IMR-90 (cell line): ENCODE results near the gene CDH13. TPM values are rescaled to one million over a fixed set of nuclear protein-coding genes. Genes with fewer than 3 reads are reported as not detected.

Experiments used
- ATAC-seq: fragments of 200-7000 bp; cut with Tn5 transposase; 2 replicates; pipeline ENCODE4 v1.9.1; 2020; ENCODE audit warnings: low read depth, mild to moderate bottlenecking, moderate library complexity
- BruUV-seq: library from RNA; stranded (reverse); fragments of 400-500 nt; replicated peaks from 2 replicates; lab custom pipeline; 2021; lab: Mats Ljungman, UMichigan
- CTCF ChIA-PET: fragments of 300-600 bp; formaldehyde crosslinking; extraction: SDS; loops from one replicate; lab custom pipeline; 2021; ENCODE audit warnings: antibody characterized with exemption; lab: Yijun Ruan, JAX
- POLR2A ChIA-PET: fragments of 300-600 bp; sonication (Branson Sonifier 250); formaldehyde crosslinking; loops from one replicate; lab custom pipeline; 2022; ENCODE audit warnings: antibody characterized with exemption; ENCODE audit not compliant: unreplicated experiment; lab: Charles Lee
- DNase-seq: peaks from one replicate; pipeline ENCODE4 v3.0.0; 2013
- H2AFZ ChIP-seq: replicated peaks from 2 replicates; pipeline ENCODE3; 2013; ENCODE audit warnings: low read length, mild to moderate bottlenecking; ENCODE audit not compliant: poor library complexity
- H2AK5ac ChIP-seq: 2 replicates; pipeline ENCODE4 v1.6.1; 2013; ENCODE audit warnings: low read depth, low read length, inconsistent platforms
- H2AK9ac ChIP-seq: replicated peaks from 2 replicates; pipeline ENCODE3; 2013; ENCODE audit warnings: mild to moderate bottlenecking, low read depth, low read length, moderate library complexity; ENCODE audit not compliant: poor library complexity
- H2BK120ac ChIP-seq: 2 replicates; pipeline ENCODE4 v1.6.1; 2013; ENCODE audit warnings: low read depth, low read length, inconsistent platforms
- H2BK15ac ChIP-seq: 3 replicates; pipeline ENCODE4 v1.6.1; 2013; ENCODE audit warnings: low read depth, low read length, inconsistent platforms
- H2BK20ac ChIP-seq: 2 replicates; pipeline ENCODE4 v1.6.1; 2013; ENCODE audit warnings: low read depth, mild to moderate bottlenecking, inconsistent platforms, low read length, moderate library complexity
- H2BK5ac ChIP-seq: 2 replicates; pipeline ENCODE4 v1.6.1; 2013; ENCODE audit warnings: mild to moderate bottlenecking, low read depth, low read length, inconsistent platforms; ENCODE audit not compliant: poor library complexity, severe bottlenecking
- H3K14ac ChIP-seq: replicated peaks from 2 replicates; pipeline ENCODE4 v1.6.1; 2013; ENCODE audit warnings: low read depth, low read length, inconsistent platforms
- H3K18ac ChIP-seq: 2 replicates; pipeline ENCODE4 v1.6.1; 2013; ENCODE audit warnings: low read depth, low read length, control low read depth
- H3K23ac ChIP-seq: 2 replicates; pipeline ENCODE4 v1.6.1; 2013; ENCODE audit warnings: low read depth, low read length, inconsistent platforms
- H3K27ac ChIP-seq: 2 replicates; pipeline ENCODE4 v1.5.1; 2013; ENCODE audit warnings: mild to moderate bottlenecking, control low read depth, low read length; ENCODE audit not compliant: insufficient read depth
- H3K27me3 ChIP-seq: 2 replicates; pipeline ENCODE4 v1.6.1; 2013; ENCODE audit warnings: low read length; ENCODE audit not compliant: control insufficient read depth, insufficient read depth
- H3K36me3 ChIP-seq: 2 replicates; pipeline ENCODE4 v1.6.1; 2013; ENCODE audit warnings: low read length, mixed read lengths; ENCODE audit not compliant: control insufficient read depth, insufficient read depth
- H3K4ac ChIP-seq: 2 replicates; pipeline ENCODE4 v1.6.1; 2013; ENCODE audit warnings: low read depth, low read length, inconsistent platforms
- H3K4me1 ChIP-seq: 2 replicates; pipeline ENCODE4 v1.6.1; 2013; ENCODE audit warnings: low read length, mixed read lengths; ENCODE audit not compliant: control insufficient read depth, insufficient read depth
- H3K4me2 ChIP-seq: 2 replicates; pipeline ENCODE4 v1.6.1; 2013; ENCODE audit warnings: low read depth, mild to moderate bottlenecking, control low read depth, low read length, moderate library complexity
- H3K4me3 ChIP-seq: 2 replicates; pipeline ENCODE4 v1.5.1; 2013; ENCODE audit warnings: low read depth, mild to moderate bottlenecking, control low read depth, low read length, moderate library complexity; ENCODE audit not compliant: insufficient read depth
- H3K56ac ChIP-seq: 2 replicates; pipeline ENCODE4 v1.6.1; 2013; ENCODE audit warnings: low read length, inconsistent platforms; ENCODE audit not compliant: insufficient read depth; ENCODE audit errors: extremely low read depth
- H3K79me1 ChIP-seq, 2 experiments: 2 replicates each; pipeline ENCODE4 v1.6.1; 2013; ENCODE audit warnings: low read length in 2 of 2, inconsistent platforms in 1 of 2, low read depth in 1 of 2
- H3K9ac ChIP-seq: 2 replicates; pipeline ENCODE4 v1.6.1; 2013; ENCODE audit warnings: low read depth, low read length, control low read depth
- H3K9me1 ChIP-seq: 2 replicates; pipeline ENCODE4 v1.6.1; 2013; ENCODE audit warnings: low read length, inconsistent platforms; ENCODE audit not compliant: insufficient read depth
- H3K9me3 ChIP-seq: 2 replicates; pipeline ENCODE4 v1.6.1; 2013; ENCODE audit warnings: low read length; ENCODE audit not compliant: control insufficient read depth, insufficient read depth
- H4K20me1 ChIP-seq: 2 replicates; pipeline ENCODE4 v1.6.1; 2013; ENCODE audit warnings: low read length, inconsistent platforms; ENCODE audit not compliant: insufficient read depth
- H4K5ac ChIP-seq: 2 replicates; pipeline ENCODE4 v1.6.1; 2013; ENCODE audit warnings: mild to moderate bottlenecking, low read depth, low read length, control low read depth
- H4K8ac ChIP-seq, 2 experiments: 2 replicates each; pipeline ENCODE4 v1.6.1; 2013; ENCODE audit warnings: low read depth in 2 of 2, low read length in 2 of 2, control low read depth in 1 of 2, inconsistent platforms in 1 of 2
- H4K91ac ChIP-seq: 2 replicates; pipeline ENCODE4 v1.6.1; 2013; ENCODE audit warnings: low read depth, low read length, inconsistent platforms; ENCODE audit not compliant: insufficient read depth
- BHLHE40 ChIP-seq: fragments of 150-350 bp; IDR thresholded peaks from 2 replicates; pipeline ENCODE4 v1.6.1; 2016; ENCODE audit warnings: mild to moderate bottlenecking, low read depth, low read length
- CHD1 ChIP-seq: IDR thresholded peaks from 2 replicates; pipeline ENCODE4 v1.6.1; 2012; ENCODE audit warnings: low read depth, low read length, improper control_type of control experiment
- ELK1 ChIP-seq: fragments of 150-350 bp; IDR thresholded peaks from 2 replicates; pipeline ENCODE4 v1.6.1; 2016; ENCODE audit warnings: low read depth, mild to moderate bottlenecking, low read length, moderate library complexity, borderline replicate concordance
- FOS ChIP-seq: fragments of 150-350 bp; IDR thresholded peaks from 2 replicates; pipeline ENCODE4 v1.6.1; 2016; ENCODE audit warnings: low read depth, low read length
- MAZ ChIP-seq: IDR thresholded peaks from 2 replicates; pipeline ENCODE4 v1.6.1; 2012; ENCODE audit warnings: low read depth, mild to moderate bottlenecking, low read length, improper control_type of control experiment, moderate library complexity, borderline replicate concordance
- MXI1 ChIP-seq: IDR thresholded peaks from 2 replicates; pipeline ENCODE4 v1.6.1; 2012; ENCODE audit warnings: low read depth, mild to moderate bottlenecking, low read length, moderate library complexity, borderline replicate concordance
- POLR2A ChIP-seq: IDR thresholded peaks from 2 replicates; pipeline ENCODE4 v1.6.1; 2012; ENCODE audit warnings: mild to moderate bottlenecking, low read depth, low read length
- RAD21 ChIP-seq: IDR thresholded peaks from 2 replicates; pipeline ENCODE4 v1.6.1; 2012; ENCODE audit warnings: low read length, improper control_type of control experiment
- RCOR1 ChIP-seq: IDR thresholded peaks from 2 replicates; pipeline ENCODE4 v1.6.1; 2012; ENCODE audit warnings: mild to moderate bottlenecking, low read length, improper control_type of control experiment; ENCODE audit not compliant: insufficient replicate concordance
- RFX5 ChIP-seq: IDR thresholded peaks from 2 replicates; pipeline ENCODE4 v1.8.0; 2012; ENCODE audit warnings: low read depth, mild to moderate bottlenecking, low read length, moderate library complexity
- SMC3 ChIP-seq: fragments of 150-350 bp; IDR thresholded peaks from 2 replicates; pipeline ENCODE4 v1.6.1; 2016; ENCODE audit warnings: low read depth, mild to moderate bottlenecking, antibody characterized with exemption, low read length, moderate library complexity
- USF2 ChIP-seq: fragments of 150-350 bp; IDR thresholded peaks from 2 replicates; pipeline ENCODE4 v1.6.1; 2017; ENCODE audit warnings: mild to moderate bottlenecking, antibody characterized with exemption, low read length, low read depth
- WGBS, 2 experiments: methylation state at CpG; one replicate each; pipeline versions ENCODE4 v1.1.5 to v1.1.7; 2013; ENCODE audit warnings: missing lambda C conversion rate in 2 of 2; ENCODE audit not compliant: insufficient read length in 1 of 2; ENCODE audit errors: extremely low coverage in 2 of 2; 5-methylcytosine and 5-hydroxymethylcytosine counted together
- dilution Hi-C: fragments of 300-500 bp; cut with HindIII; formaldehyde crosslinking; loops from one replicate; pipeline ENCODE4 v1.14.3; 2018; ENCODE audit warnings: low sequenced_read_pairs; ENCODE audit not compliant: unreplicated experiment
- in situ Hi-C: fragments of 300-500 bp; cut with MboI; formaldehyde crosslinking; loops from 3 replicates; pipeline ENCODE4 v1.14.3; 2019; ENCODE audit warnings: low sequenced_read_pairs, inconsistent platforms, mixed read lengths
- intact Hi-C: fragments of 100-400 bp; cut with micrococcal nuclease; formaldehyde crosslinking; loops from 2 replicates; pipeline ENCODE4 v1.10.0; 2022
- polyA plus RNA-seq, 3 experiments: library from polyadenylated mRNA; depleted of rRNA; stranded (reverse); fragments of >200 nt; gene quantifications; 2 replicates each; pipeline ENCODE4 v1.2.3, GENCODE V29; 2012; ENCODE audit warnings: low replicate concordance in 1 of 3
- total RNA-seq: library from RNA; depleted of rRNA; stranded (reverse); fragments of >200 nt; gene quantifications from 2 replicates; pipeline ENCODE4 v1.2.3, GENCODE V29; 2012

The CDH13 gene
- total and polyA plus RNA-seq, 2 of the 4 experiments (the other 2 are of a cell fraction): 61.6 to 74.7 TPM

- Histone ChIP-seq H4K91ac (no peak overlapping the region), H3K4me1 (no peaks in the 10 kb centered on the region), H3K4ac (no peak overlapping the region), H2AK9ac (no peak overlapping the region), H2BK5ac (no peak overlapping the region), H2BK120ac (no peak overlapping the region), H3K4me2 (no peak overlapping the region), H4K8ac (no peak overlapping the region), H3K9me3 (no peaks in the 10 kb centered on the region), H3K27me3 (no peaks in the 10 kb centered on the region), H3K18ac (no peak overlapping the region), H4K5ac (no peak overlapping the region), H3K56ac (no peak overlapping the region), H4K20me1 (no peaks in the 10 kb centered on the region), H2BK20ac (no peak overlapping the region), H3K9me1 (no peaks in the 10 kb centered on the region), H2BK15ac (no peak overlapping the region), H3K79me1 (no peaks in the 10 kb centered on the region), H3K14ac (no peak overlapping the region), H3K23ac (no peak overlapping the region), H2AK5ac (no peak overlapping the region), H3K36me3 (no peaks in the 10 kb centered on the region), H3K9ac (no peak overlapping the region), H3K4me3 (no peak overlapping the region), H3K27ac (no peak overlapping the region), H2AFZ (no peak overlapping the region)
- ChIA-PET CTCF (interaction anchor here (0.7 kb wide), 1 partner anchor 1058 kb away, joined by 7 read pairs; no protein-coding TSS in a partner anchor), POLR2A (no interaction called here)
- in situ Hi-C loops (no loop called here), intact Hi-C loops (no loop called here), dilution Hi-C loops (no loop called here)
- WGBS, 2 experiments: no CpG with 5 or more reads among the region's 7 CpGs
- DNase-seq (no peak), ATAC-seq (no peak)
- TF ChIP-seq BHLHE40: no peak
- no peak for TF ChIP-seq RCOR1
- TF ChIP-seq FOS: no peak
- TF ChIP-seq CHD1: no peak
- no peak for TF ChIP-seq SMC3
- no peak for TF ChIP-seq POLR2A
- no peak for TF ChIP-seq MXI1
- no peak for TF ChIP-seq MAZ
- no peak for TF ChIP-seq RFX5
- no peak for TF ChIP-seq ELK1
- no peak for TF ChIP-seq RAD21
- TF ChIP-seq USF2: no peak
- no TSS peak for BruUV-seq
These were observed 979.8 kb downstream of the CDH13 start for GRCh38 chr16:83606486-83607030.
